GM12801 (cell line): Measurements from ENCODE around the gene IPO4.

Source experiments
- CTCF ChIP-seq: IDR thresholded peaks from one replicate; pipeline ENCODE4 v1.5.1; 2011; ENCODE audit warnings: control low read depth; ENCODE audit not compliant: insufficient read length; ENCODE audit errors: extremely low read depth

IPO4 gene

GRCh38 chr14:24165785-24166184, 22.8 kb downstream of the IPO4 start:
- no peak for TF ChIP-seq CTCF

- no peak for TF ChIP-seq CTCF
Measured at GRCh38 chr14:24164518-24164991, 24.1 kb downstream of the IPO4 start.

GRCh38 chr14:24162093-24162492, 26.5 kb downstream of the IPO4 start:
- TF ChIP-seq CTCF, result no peak

- TF ChIP-seq CTCF, result peak; percentile 65
Measured at GRCh38 chr14:24160850-24161804, 27.5 kb downstream of the IPO4 start, which contains the start of gene IRF9. Gene IRF9, plus strand, starts transcription at chr14:24161265. Its CDS starts 880 bp downstream, at chr14:24162145.

DNA sequence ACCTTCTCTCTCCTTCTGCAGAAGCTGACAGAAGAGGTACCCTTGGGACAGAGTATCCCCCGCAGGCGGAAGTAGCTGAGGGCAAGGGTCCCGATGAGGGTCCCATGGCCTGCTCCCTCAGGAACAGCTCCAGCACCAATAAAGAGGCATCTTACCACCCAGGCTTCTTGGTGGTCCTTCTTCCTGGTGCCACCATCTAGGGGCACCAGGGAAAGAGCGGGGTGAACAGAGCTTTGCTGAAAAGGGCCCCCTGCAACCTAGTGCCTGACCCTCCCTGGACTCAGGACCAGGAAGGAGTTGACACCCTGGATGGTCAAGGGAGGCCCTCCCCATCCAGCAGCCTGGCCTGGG, 28.1 kb downstream of the IPO4 start:
- TF ChIP-seq CTCF, result no peak

GRCh38 chr14:24159777-24160498, 28.7 kb downstream of the IPO4 start:
- no peak for TF ChIP-seq CTCF

DNA sequence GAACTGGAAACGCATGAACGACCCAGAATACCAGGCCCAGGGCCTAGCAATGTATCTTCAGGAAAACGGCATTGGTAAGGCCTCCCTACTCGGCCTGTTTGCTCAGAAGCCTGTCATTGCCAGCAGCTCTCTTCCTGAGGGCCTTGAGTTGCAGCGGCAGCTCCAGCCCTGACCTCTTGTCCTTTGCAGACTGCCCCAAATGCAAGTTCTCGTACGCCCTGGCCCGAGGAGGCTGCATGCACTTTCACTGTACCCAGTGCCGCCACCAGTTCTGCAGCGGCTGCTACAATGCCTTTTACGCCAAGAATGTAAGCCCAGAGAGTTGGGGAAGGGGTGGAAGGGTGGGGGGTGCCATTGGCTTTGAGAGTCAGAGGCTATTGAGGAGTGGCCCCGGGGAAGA, 31.3 kb downstream of the IPO4 start:
- no peak for TF ChIP-seq CTCF
